Hepatocyte (in vitro differentiated cells): ENCODE measurements around the gene SLC9A1.

Source experiments
- CTCF ChIP-seq: fragments of 200-600 bp; sonication (generic); IDR thresholded peaks from 2 replicates; pipeline ENCODE4 v1.5.1; 2016; ENCODE audit warnings: antibody characterized with exemption, mild to moderate bottlenecking; ENCODE audit not compliant: poor library complexity
- EZH2 ChIP-seq: fragments of 200-600 bp; sonication (generic); IDR thresholded peaks from 2 replicates; pipeline ENCODE4 v1.6.1; 2016; ENCODE audit warnings: antibody characterized with exemption, mild to moderate bottlenecking, borderline replicate concordance

GRCh38 chr1:27137544-27138075, 17.3 kb downstream of the SLC9A1 start:
- TF ChIP-seq CTCF (no peak), EZH2 (no peak)
